K562 (cell line): ENCODE data around the gene GGPS1. TPM values are rescaled to one million over a fixed set of nuclear protein-coding genes. Genes with fewer than 3 reads are reported as not detected.

Experiments used
- ATAC-seq: fragments of 200-7000 bp; cut with Tn5 transposase; 3 replicates; pipeline ENCODE4 v1.9.1; 2020; ENCODE audit warnings: moderate library complexity
- BruUV-seq: library from RNA; stranded (reverse); fragments of 400-500 nt; replicated peaks from 2 replicates; lab custom pipeline; 2021; lab: Mats Ljungman, UMichigan
- CTCF ChIA-PET: fragments of 300-600 bp; formaldehyde crosslinking; extraction: SDS; loops from one replicate; lab custom pipeline; 2021; ENCODE audit warnings: low intra/inter-chr PET ratio; lab: Yijun Ruan, JAX
- POLR2A ChIA-PET: fragments of 300-600, 350-650 bp; sonication (Branson Sonifier 250); formaldehyde crosslinking; extraction: SDS; loops from one replicate; lab custom pipeline; 2021; ENCODE audit warnings: antibody characterized with exemption, inconsistent platforms; lab: Yijun Ruan, JAX
- DNase-seq, 4 experiments: peaks; one replicate each; pipeline versions ENCODE4 v3.0.0 to v3.0.0-alpha.2; 2011 to 2018; ENCODE audit warnings: low spot score in 3 of 4, mixed read lengths in 3 of 4; ENCODE audit errors: extremely low read depth in 1 of 4
- FAIRE-seq: peaks from 2 replicates; lab custom pipeline; 2011; peaks lifted over from hg19 to GRCh38; lab: Jason Lieb, UNC
- H2AFZ ChIP-seq: 2 replicates; pipeline ENCODE4 v1.6.0; 2011; ENCODE audit warnings: low read depth, low read length, control low read depth, inconsistent platforms
- H3K27ac ChIP-seq: fragments of 200-600 bp; 3 replicates; pipeline ENCODE4 v1.8.0; 2011; ENCODE audit warnings: low read depth, mild to moderate bottlenecking, control low read depth, inconsistent platforms, low read length, moderate library complexity, mixed read lengths; ENCODE audit errors: extremely low read depth
- H3K27me3 ChIP-seq, 2 experiments: fragments of 300-600 bp in 1 of 2; 2 replicates in 1 of 2; 3 replicates in 1 of 2; pipeline versions ENCODE4 v1.6.0 to v1.8.0; 2011; ENCODE audit warnings: inconsistent platforms in 2 of 2, low read length in 2 of 2, mild to moderate bottlenecking in 1 of 2, mixed read lengths in 1 of 2, moderate library complexity in 1 of 2; ENCODE audit not compliant: control insufficient read depth in 2 of 2, insufficient read depth in 2 of 2
- H3K36me3 ChIP-seq: fragments of 300-600 bp; 3 replicates; pipeline ENCODE4 v1.8.0; 2011; ENCODE audit warnings: mild to moderate bottlenecking, low read length, inconsistent platforms; ENCODE audit not compliant: control insufficient read depth, insufficient read depth
- H3K4me1 ChIP-seq, 2 experiments: fragments of 200-600 bp in 1 of 2; replicated peaks in 1 of 2; 2 replicates in 1 of 2; 3 replicates in 1 of 2; pipeline versions ENCODE4 v1.5.1 to v1.8.0; 2011; ENCODE audit warnings: inconsistent platforms in 2 of 2, low read length in 2 of 2, mild to moderate bottlenecking in 1 of 2, mixed read lengths in 1 of 2, moderate library complexity in 1 of 2; ENCODE audit not compliant: control insufficient read depth in 2 of 2, insufficient read depth in 2 of 2
- H3K4me2 ChIP-seq: 2 replicates; pipeline ENCODE4 v1.6.1; 2011; ENCODE audit warnings: low read length, control low read depth, inconsistent platforms, mixed read lengths; ENCODE audit not compliant: insufficient read depth
- H3K4me3 ChIP-seq: fragments of 200-600 bp; sonication (generic), shearing (Covaris generic); 2 replicates; pipeline ENCODE4 v1.5.1; 2016; ENCODE audit warnings: control low read depth, inconsistent platforms
- H3K79me2 ChIP-seq: fragments of 200-600 bp; 3 replicates; pipeline ENCODE4 v1.8.0; 2011; ENCODE audit warnings: low read length, inconsistent platforms; ENCODE audit not compliant: control insufficient read depth, insufficient read depth
- H3K9ac ChIP-seq, 2 experiments: 2 replicates each; pipeline versions ENCODE4 v1.6.0 to v1.6.1; 2011; ENCODE audit warnings: low read depth in 2 of 2, low read length in 2 of 2, control low read depth in 1 of 2, inconsistent platforms in 1 of 2, mild to moderate bottlenecking in 1 of 2, mixed read lengths in 1 of 2; ENCODE audit not compliant: insufficient read depth in 1 of 2
- H3K9me1 ChIP-seq: one replicate; pipeline ENCODE4 v1.6.0; 2011; ENCODE audit warnings: inconsistent platforms, mild to moderate bottlenecking, low read length, moderate library complexity; ENCODE audit not compliant: control insufficient read depth, insufficient read depth
- H3K9me3 ChIP-seq: replicated peaks from 2 replicates; pipeline ENCODE4 v1.5.1; 2011; ENCODE audit warnings: low read depth, low read length, inconsistent platforms; ENCODE audit not compliant: control insufficient read depth, insufficient read depth
- H4K20me1 ChIP-seq: replicated peaks from 2 replicates; pipeline ENCODE4 v1.6.1; 2011; ENCODE audit warnings: low read length, inconsistent platforms, mixed read lengths; ENCODE audit not compliant: control insufficient read depth, insufficient read depth
- ARID2 ChIP-seq: fragments of 450-650 bp; IDR thresholded peaks from 2 replicates; pipeline ENCODE4 v1.6.1; 2017; ENCODE audit warnings: antibody characterized with exemption, mild to moderate bottlenecking
- CREBBP ChIP-seq: IDR thresholded peaks from one replicate; pipeline ENCODE4 v1.6.1; 2012; ENCODE audit warnings: low read depth, mild to moderate bottlenecking, control low read depth, inconsistent platforms, low read length
- ETV1 ChIP-seq: fragments of 450-650 bp; conservative IDR thresholded peaks from 2 replicates; pipeline ENCODE4 v1.6.1; 2016; ENCODE audit warnings: missing genetic modification characterization, control low read depth, low read depth, missing compliant biosample characterization
- MEF2D ChIP-seq: conservative IDR thresholded peaks from 2 replicates; pipeline ENCODE4 v1.6.1; 2016; ENCODE audit warnings: low read depth, missing genetic modification characterization, missing compliant biosample characterization
- SMARCA5 ChIP-seq: fragments of 450-650 bp; IDR thresholded peaks from 2 replicates; pipeline ENCODE4 v1.6.1; 2016
- XRCC5 ChIP-seq: fragments of 200-400 bp; formaldehyde crosslinking; IDR thresholded peaks from 2 replicates; pipeline ENCODE4 v1.6.1; 2017; ENCODE audit warnings: low read depth, mild to moderate bottlenecking, low read length
- ZFP30 ChIP-seq: fragments of 250-450 bp; sonication (Bioruptor Pico); IDR thresholded peaks from 2 replicates; pipeline ENCODE4 v1.8.0; 2022; ENCODE audit warnings: moderate library complexity, mild to moderate bottlenecking, inconsistent platforms, borderline replicate concordance
- ZNF124 ChIP-seq: sonication (generic); formaldehyde crosslinking; IDR thresholded peaks from 2 replicates; pipeline ENCODE4 v1.8.1; 2022; ENCODE audit warnings: missing genetic modification reagents
- ZNF584 ChIP-seq: fragments of 200-800 bp; sonication (Bioruptor generic); IDR thresholded peaks from 2 replicates; pipeline ENCODE4 v1.6.1; 2016; ENCODE audit warnings: low read depth, mild to moderate bottlenecking, missing genetic modification characterization, missing compliant biosample characterization
- WGBS: fragments of 100-300 bp; shearing (Covaris generic); methylation state at CpG from one replicate; pipeline ENCODE4 v1.1.6; 2016; ENCODE audit warnings: low coverage, mixed read lengths; ENCODE audit not compliant: insufficient coverage; ENCODE audit errors: missing lambda C conversion rate; 5-methylcytosine and 5-hydroxymethylcytosine counted together
- in situ Hi-C: fragments of 300-500 bp; cut with MboI; formaldehyde crosslinking; loops from 4 replicates; pipeline ENCODE4 v1.15.0; 2018; ENCODE audit warnings: inconsistent platforms, mixed read lengths
- intact Hi-C: fragments of 100-400 bp; cut with micrococcal nuclease; formaldehyde crosslinking; loops from 2 replicates; pipeline ENCODE4 v1.14.2; 2022
- polyA plus RNA-seq, 8 experiments: library from polyadenylated mRNA; depleted of rRNA in 4 of 8; stranded (reverse) in 5 of 8; unstranded in 3 of 8; fragments of >200 nt; fragmentation: Nextera tagmentation in 2 of 8; fragmentation: Illumina TruSeq in 1 of 8; extraction: Ambion mirVana in 2 of 8; extraction: Trizol in 1 of 8; gene quantifications; 2 replicates each; pipeline versions ENCODE4 v1.2.1 to v1.2.3, GENCODE V29; 2011 to 2014; ENCODE audit warnings: inconsistent platforms in 1 of 8, missing spikeins in 1 of 8
- total RNA-seq, 7 experiments: library from RNA; depleted of rRNA in 6 of 7; stranded (reverse); fragments of >200 nt in 6 of 7; fragmentation: Illumina TruSeq in 2 of 7; extraction: Trizol in 2 of 7; gene quantifications; 2 replicates each; pipeline versions ENCODE4 v1.2.1 to v1.2.3, GENCODE V29; 2011 to 2021; ENCODE audit warnings: low replicate concordance in 1 of 7
- TF ChIP-seq, protein P1 (sequence below): sonication (generic); formaldehyde crosslinking; IDR thresholded peaks from 2 replicates; pipeline ENCODE4 v1.9.0; 2022; ENCODE audit warnings: mild to moderate bottlenecking, missing genetic modification reagents
- TF ChIP-seq, protein P2 (sequence below): sonication (generic); formaldehyde crosslinking; IDR thresholded peaks from 2 replicates; pipeline ENCODE4 v1.8.1; 2023; ENCODE audit warnings: mild to moderate bottlenecking, missing genetic modification reagents
- TF ChIP-seq, protein P3 (sequence below): fragments of 450-650 bp; IDR thresholded peaks from 2 replicates; pipeline ENCODE4 v1.6.1; 2017; ENCODE audit warnings: antibody characterized with exemption

GGPS1 gene
- total and polyA plus RNA-seq, 9 of the 15 experiments (the other 6 are each of a cell fraction or from before 2014, with no cell fraction given), result 18.8 to 104 (median 56.3) TPM

DNA sequence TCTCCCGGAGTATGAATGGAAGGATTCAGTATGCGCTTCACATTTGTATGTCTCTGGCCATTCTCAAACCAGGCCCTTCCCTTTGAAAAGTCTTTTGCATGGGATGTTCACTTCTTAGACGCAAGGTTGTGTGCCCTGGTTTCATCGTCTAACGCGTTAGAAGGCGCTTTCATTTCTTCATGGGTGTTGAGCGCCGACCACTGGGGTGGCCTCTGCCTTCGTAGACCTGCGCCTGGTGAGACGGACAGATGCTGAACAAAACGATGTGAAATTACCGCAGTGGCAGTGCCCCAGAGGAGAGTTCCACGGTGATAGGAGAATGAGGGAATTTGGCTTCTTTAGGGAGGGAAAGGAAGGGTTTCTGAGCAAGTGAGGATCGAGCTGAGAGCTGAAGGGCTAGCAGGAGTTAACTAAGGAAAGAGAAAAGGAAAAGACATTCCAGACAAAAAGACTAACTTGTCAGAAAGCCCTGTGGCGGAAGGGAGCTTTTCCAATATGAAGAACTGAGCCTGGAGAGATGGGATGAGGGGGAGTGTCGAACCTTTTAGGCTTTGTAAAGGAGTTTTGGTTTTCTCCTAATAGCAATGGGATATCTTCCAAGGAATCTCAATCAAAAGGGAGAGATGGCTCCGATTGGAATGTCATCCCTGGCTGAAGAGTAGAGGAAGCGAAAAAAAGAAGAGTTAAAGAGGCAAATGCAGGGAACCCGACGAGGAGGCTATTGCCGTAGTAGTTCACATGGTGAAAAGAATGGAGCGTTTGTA lies 951 bp downstream of the GGPS1 start:
- no peaks in the 10 kb centered on the region for H3K9me1 ChIP-seq
- TSS peak; percentile 65 for BruUV-seq
- in situ Hi-C loops (no loop called here), intact Hi-C loops (loop anchor here (2.0 kb wide), 2 partner anchors 85 to 175 kb away; partner anchors contain the start of gene B3GALNT2)
- peak in 2 of 4 experiments; percentile 18 to 73 for DNase-seq
- FAIRE-seq, result no peak
- peak overlapping the region; percentile 98 for H2AFZ ChIP-seq
- peak overlapping the region; percentile 98 for H3K4me2 ChIP-seq
- H4K20me1 ChIP-seq, result no peaks in the 10 kb centered on the region; the same call in 1 of the 2 replicates
- H3K9me3 ChIP-seq, result no peaks in the 10 kb centered on the region
- peaks cover 92% of the 10 kb centered on the region for H3K79me2 ChIP-seq
- peaks cover 24% of the 10 kb centered on the region; the same call in 2 of the 3 replicates for H3K36me3 ChIP-seq
- peak overlapping the region; percentile 92 for H3K9ac ChIP-seq
- peak; percentile 14 for ATAC-seq
- H3K27me3 ChIP-seq, result no peaks in the 10 kb centered on the region
- ChIA-PET CTCF (interaction anchor here (1.3 kb wide), 1 partner anchor 85 kb away, joined by 6 read pairs; no protein-coding TSS in a partner anchor), POLR2A (interaction anchor here (0.6 to 2.1 kb wide), 10 partner anchors 13 to 247 kb away, joined by 3 to 12 read pairs (median 3); partner anchors contain the start of gene TBCE)
- peak overlapping the region; percentile 97 for H3K27ac ChIP-seq
- WGBS, result 2% methylated on average over 24 of the region's 24 CpGs
- peaks cover 13 to 15% of the 10 kb centered on the region in 2 experiments; a peak in 3 of 5 replicates for H3K4me1 ChIP-seq
- H3K4me3 ChIP-seq, result peak overlapping the region; percentile 82
- TF ChIP-seq SMARCA5, result peak; percentile 65; the same call in 1 of the 2 replicates
- TF ChIP-seq, protein P1, sequence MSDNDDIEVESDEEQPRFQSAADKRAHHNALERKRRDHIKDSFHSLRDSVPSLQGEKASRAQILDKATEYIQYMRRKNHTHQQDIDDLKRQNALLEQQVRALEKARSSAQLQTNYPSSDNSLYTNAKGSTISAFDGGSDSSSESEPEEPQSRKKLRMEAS (CRISPR knock-in tag), result no peak
- TF ChIP-seq, protein P2, sequence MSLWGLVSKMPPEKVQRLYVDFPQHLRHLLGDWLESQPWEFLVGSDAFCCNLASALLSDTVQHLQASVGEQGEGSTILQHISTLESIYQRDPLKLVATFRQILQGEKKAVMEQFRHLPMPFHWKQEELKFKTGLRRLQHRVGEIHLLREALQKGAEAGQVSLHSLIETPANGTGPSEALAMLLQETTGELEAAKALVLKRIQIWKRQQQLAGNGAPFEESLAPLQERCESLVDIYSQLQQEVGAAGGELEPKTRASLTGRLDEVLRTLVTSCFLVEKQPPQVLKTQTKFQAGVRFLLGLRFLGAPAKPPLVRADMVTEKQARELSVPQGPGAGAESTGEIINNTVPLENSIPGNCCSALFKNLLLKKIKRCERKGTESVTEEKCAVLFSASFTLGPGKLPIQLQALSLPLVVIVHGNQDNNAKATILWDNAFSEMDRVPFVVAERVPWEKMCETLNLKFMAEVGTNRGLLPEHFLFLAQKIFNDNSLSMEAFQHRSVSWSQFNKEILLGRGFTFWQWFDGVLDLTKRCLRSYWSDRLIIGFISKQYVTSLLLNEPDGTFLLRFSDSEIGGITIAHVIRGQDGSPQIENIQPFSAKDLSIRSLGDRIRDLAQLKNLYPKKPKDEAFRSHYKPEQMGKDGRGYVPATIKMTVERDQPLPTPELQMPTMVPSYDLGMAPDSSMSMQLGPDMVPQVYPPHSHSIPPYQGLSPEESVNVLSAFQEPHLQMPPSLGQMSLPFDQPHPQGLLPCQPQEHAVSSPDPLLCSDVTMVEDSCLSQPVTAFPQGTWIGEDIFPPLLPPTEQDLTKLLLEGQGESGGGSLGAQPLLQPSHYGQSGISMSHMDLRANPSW (CRISPR knock-in tag), result peak; percentile 49; the same call in 1 of the 2 replicates
- TF ChIP-seq ZNF124 (CRISPR knock-in tag), result no peak
- TF ChIP-seq MEF2D, result no peak
- TF ChIP-seq XRCC5, result peak; percentile 50; the same call in 1 of the 2 replicates
- TF ChIP-seq ZNF584 (CRISPR knock-in tag), result no peak
- no peak for TF ChIP-seq ZFP30
- 0 out of 2 replicates have a peak, but pooled peaks have one; percentile 1 for TF ChIP-seq ETV1
- TF ChIP-seq, protein P3, sequence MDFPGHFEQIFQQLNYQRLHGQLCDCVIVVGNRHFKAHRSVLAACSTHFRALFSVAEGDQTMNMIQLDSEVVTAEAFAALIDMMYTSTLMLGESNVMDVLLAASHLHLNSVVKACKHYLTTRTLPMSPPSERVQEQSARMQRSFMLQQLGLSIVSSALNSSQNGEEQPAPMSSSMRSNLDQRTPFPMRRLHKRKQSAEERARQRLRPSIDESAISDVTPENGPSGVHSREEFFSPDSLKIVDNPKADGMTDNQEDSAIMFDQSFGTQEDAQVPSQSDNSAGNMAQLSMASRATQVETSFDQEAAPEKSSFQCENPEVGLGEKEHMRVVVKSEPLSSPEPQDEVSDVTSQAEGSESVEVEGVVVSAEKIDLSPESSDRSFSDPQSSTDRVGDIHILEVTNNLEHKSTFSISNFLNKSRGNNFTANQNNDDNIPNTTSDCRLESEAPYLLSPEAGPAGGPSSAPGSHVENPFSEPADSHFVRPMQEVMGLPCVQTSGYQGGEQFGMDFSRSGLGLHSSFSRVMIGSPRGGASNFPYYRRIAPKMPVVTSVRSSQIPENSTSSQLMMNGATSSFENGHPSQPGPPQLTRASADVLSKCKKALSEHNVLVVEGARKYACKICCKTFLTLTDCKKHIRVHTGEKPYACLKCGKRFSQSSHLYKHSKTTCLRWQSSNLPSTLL, result peak; percentile 9; the same call in 1 of the 2 replicates
- TF ChIP-seq CREBBP, result no peak
- TF ChIP-seq ARID2, result 0 out of 2 replicates have a peak, but pooled peaks have one; percentile 42
